ENCODE results near the gene PRAMEF17.
"Not testable (repeated sequence)": the region's sequence is repeated elsewhere in the genome, so short reads cannot be mapped to it uniquely, and the experiment has no call there.

PRAMEF17 gene, protein sequence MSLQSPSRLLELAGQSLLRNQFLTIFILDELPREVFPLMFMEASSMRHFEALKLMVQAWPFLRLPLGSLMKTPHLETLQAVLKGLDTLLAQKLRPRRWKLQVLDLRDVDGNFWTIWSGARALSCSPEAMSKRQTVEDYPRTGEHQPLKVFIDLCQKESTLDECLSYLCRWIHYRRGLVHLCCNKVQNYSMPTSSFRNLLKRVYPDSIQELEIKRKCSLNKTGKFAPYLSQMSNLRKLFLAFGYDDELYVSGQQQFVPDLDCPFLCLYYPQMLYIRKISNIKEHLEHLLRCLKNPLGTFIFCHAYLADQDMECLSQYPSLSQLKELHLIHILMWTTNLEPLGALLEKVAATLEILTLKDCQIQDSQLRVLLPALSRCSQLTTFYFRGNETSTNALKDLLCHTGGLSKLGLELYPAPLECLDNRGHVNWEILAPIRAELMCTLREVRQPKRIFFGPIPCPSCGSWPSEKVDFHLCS

DNA sequence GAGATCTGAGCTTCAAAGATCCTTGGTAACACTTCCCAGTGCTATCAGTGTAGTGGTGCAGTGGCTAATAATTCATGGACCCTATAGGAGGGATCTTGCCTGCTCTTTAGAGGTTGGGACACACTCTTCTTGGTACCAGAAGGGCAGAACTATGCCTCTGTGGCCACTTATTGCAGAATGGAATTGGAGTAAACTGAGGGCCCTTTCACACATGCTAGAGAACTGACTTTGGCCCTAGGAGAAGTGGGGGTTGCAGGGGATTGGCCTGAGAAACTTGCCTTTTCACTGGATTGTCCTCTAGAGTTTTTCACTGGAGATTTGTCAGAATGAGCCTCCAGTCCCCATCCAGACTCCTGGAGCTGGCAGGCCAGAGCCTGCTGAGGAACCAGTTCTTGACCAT is at the start of gene PRAMEF17:
TSS of gene PRAMEF17 (plus strand) at position 301 of the 400 bp plus-strand sequence. CDS start at position 327, 26 bp downstream.
- H3K9ac ChIP-seq (ENCODE audit: low read length); H3K4me1 ChIP-seq (ENCODE audit: low read length); H4K20me1 ChIP-seq (ENCODE audit: insufficient read depth, low read length); H3K36me3 ChIP-seq (replicated peaks; ENCODE audit: low read depth, low read length); H3K4me2 ChIP-seq (ENCODE audit: low read length); H3K4me3 ChIP-seq (ENCODE audit: low read length); H2AFZ ChIP-seq (ENCODE audit: low read depth, low read length); H3K79me2 ChIP-seq (ENCODE audit: low read length); H3K27ac ChIP-seq (ENCODE audit: low read length); H3K27me3 ChIP-seq (ENCODE audit: low read depth, low read length); H3K9me3 ChIP-seq (ENCODE audit: insufficient read depth, low read length): not testable (repeated sequence)

DNA sequence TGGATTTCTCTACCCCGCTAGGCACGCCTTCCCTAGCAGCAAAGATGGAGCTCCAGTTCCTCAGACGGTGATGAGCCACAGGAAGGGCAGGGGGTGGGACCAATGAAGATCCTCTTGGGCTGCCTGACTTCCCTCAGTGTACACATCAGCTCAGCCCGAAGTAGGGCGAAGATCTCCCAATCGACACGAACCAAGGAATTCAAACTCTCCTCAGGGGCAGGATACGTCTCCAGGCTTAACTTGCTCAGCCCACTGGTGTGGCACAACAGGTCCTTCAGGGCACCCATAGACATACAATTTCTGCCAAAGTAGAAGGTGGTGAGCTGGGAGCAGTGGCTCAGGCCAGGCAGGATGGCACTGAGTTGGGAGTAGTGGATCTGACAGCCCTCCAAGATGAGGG is 46.9 kb upstream of the PRAMEF17 start:
- H3K9ac ChIP-seq (ENCODE audit: low read length); H4K20me1 ChIP-seq (ENCODE audit: insufficient read depth, low read length); H2AFZ ChIP-seq (ENCODE audit: low read depth, low read length); H3K36me3 ChIP-seq (replicated peaks; ENCODE audit: low read depth, low read length); H3K4me1 ChIP-seq (ENCODE audit: low read length); H3K9me3 ChIP-seq (ENCODE audit: insufficient read depth, low read length); H3K27ac ChIP-seq (ENCODE audit: low read length); H3K4me2 ChIP-seq (ENCODE audit: low read length); H3K4me3 ChIP-seq (ENCODE audit: low read length); H3K79me2 ChIP-seq (ENCODE audit: low read length); H3K27me3 ChIP-seq (ENCODE audit: low read depth, low read length): not testable (repeated sequence)

DNA sequence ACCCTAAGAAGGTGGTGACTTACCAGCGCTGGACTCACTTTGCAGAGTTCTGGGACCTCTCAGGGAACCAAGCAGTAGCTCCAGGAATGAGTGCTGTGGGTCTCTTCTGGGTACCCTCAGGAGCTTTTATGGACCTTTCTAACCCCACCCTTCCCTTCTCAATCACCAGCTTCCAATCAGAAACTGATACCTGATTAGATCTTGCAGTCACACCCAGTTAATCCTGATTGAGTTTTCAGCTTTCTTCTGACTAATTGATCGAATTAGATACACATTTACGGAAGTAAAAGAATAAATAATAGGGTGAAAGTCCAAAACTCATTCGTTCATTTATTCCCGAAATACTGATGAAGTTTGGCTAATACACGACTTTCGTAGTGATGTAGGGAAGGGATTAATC is 42.4 kb upstream of the PRAMEF17 start, which contains the start of gene PRAMEF14:
TSS of gene PRAMEF14 (minus strand) at position 101 of the 400 bp plus-strand sequence. CDS start 1,820 bp downstream, outside the sequence.
- H3K4me3 ChIP-seq (ENCODE audit: low read length); H3K4me2 ChIP-seq (ENCODE audit: low read length); H3K27ac ChIP-seq (ENCODE audit: low read length); H3K36me3 ChIP-seq (replicated peaks; ENCODE audit: low read depth, low read length); H2AFZ ChIP-seq (ENCODE audit: low read depth, low read length); H4K20me1 ChIP-seq (ENCODE audit: insufficient read depth, low read length); H3K4me1 ChIP-seq (ENCODE audit: low read length); H3K9ac ChIP-seq (ENCODE audit: low read length); H3K27me3 ChIP-seq (ENCODE audit: low read depth, low read length); H3K79me2 ChIP-seq (ENCODE audit: low read length); H3K9me3 ChIP-seq (ENCODE audit: insufficient read depth, low read length): not testable (repeated sequence)

DNA sequence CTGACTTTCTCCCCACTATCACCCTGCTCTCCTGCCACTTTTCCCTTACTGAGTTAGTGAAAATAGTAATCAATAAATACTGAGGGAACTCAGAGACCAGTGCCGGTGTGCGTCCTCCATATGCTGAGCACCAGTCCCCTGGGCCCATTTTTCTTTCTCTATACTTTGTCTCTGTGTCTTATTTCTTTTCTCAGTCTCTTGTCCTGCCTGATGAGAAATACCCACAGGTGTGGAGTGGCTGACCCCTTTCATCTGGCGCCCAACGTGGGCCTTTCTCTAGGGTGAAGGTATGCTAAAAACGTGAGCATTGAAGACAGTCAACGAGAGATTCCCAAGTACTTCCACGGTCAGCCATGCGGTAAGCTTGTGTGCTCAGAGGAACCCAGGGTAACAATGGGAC is 36.0 kb upstream of the PRAMEF17 start:
- H3K36me3 ChIP-seq (replicated peaks; ENCODE audit: low read depth, low read length); H3K9ac ChIP-seq (ENCODE audit: low read length); H3K9me3 ChIP-seq (ENCODE audit: insufficient read depth, low read length); H3K4me1 ChIP-seq (ENCODE audit: low read length); H2AFZ ChIP-seq (ENCODE audit: low read depth, low read length); H3K27me3 ChIP-seq (ENCODE audit: low read depth, low read length); H4K20me1 ChIP-seq (ENCODE audit: insufficient read depth, low read length); H3K79me2 ChIP-seq (ENCODE audit: low read length); H3K27ac ChIP-seq (ENCODE audit: low read length); H3K4me2 ChIP-seq (ENCODE audit: low read length); H3K4me3 ChIP-seq (ENCODE audit: low read length): not testable (repeated sequence)

DNA sequence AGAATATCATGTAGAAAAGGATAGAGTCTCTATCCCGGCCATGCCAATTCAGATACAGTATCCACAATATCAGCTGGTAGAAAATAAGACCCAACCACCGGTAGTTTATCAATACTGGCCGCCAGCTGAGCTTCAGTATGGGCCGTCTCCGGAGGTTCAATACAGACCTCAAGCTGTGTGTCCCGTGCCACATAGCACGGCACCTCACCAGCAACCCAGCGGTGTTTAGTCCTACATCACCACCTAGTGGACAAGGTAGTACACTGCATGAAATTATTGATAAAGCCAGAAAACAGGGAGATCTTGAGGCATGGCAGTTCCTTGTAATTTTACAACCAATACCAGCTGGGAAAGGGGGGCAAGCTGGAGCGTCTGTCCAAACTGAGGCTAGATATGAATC is 35.0 kb upstream of the PRAMEF17 start:
- H3K4me3 ChIP-seq (ENCODE audit: low read length); H2AFZ ChIP-seq (ENCODE audit: low read depth, low read length); H3K4me2 ChIP-seq (ENCODE audit: low read length); H3K27ac ChIP-seq (ENCODE audit: low read length); H3K36me3 ChIP-seq (replicated peaks; ENCODE audit: low read depth, low read length); H3K9me3 ChIP-seq (ENCODE audit: insufficient read depth, low read length); H3K27me3 ChIP-seq (ENCODE audit: low read depth, low read length); H4K20me1 ChIP-seq (ENCODE audit: insufficient read depth, low read length); H3K4me1 ChIP-seq (ENCODE audit: low read length); H3K79me2 ChIP-seq (ENCODE audit: low read length); H3K9ac ChIP-seq (ENCODE audit: low read length): not testable (repeated sequence)

DNA sequence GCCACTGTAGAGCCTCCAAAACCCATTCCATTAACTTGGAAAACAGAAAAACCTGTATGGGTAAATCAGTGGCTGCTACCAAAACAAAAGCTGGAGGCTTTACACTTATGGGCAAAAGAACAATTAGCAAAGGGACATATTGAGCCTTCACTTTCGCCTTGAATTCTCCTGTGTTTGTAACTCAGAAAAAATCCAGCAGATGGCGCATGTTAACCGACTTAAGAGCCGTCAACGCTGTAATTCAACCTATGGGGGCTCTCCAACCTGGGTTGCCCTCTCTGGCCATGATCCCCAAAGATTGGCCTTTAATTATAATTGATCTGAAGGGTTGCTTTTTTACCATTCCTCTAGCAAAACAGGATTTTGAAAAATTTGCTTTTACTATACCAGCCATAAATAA is 32.7 kb upstream of the PRAMEF17 start:
- H3K4me2 ChIP-seq (ENCODE audit: low read length); H4K20me1 ChIP-seq (ENCODE audit: insufficient read depth, low read length); H3K9me3 ChIP-seq (ENCODE audit: insufficient read depth, low read length); H2AFZ ChIP-seq (ENCODE audit: low read depth, low read length); H3K27ac ChIP-seq (ENCODE audit: low read length); H3K36me3 ChIP-seq (replicated peaks; ENCODE audit: low read depth, low read length); H3K27me3 ChIP-seq (ENCODE audit: low read depth, low read length); H3K79me2 ChIP-seq (ENCODE audit: low read length); H3K4me3 ChIP-seq (ENCODE audit: low read length); H3K4me1 ChIP-seq (ENCODE audit: low read length); H3K9ac ChIP-seq (ENCODE audit: low read length): not testable (repeated sequence)
- TF ChIP-seq, protein P1, sequence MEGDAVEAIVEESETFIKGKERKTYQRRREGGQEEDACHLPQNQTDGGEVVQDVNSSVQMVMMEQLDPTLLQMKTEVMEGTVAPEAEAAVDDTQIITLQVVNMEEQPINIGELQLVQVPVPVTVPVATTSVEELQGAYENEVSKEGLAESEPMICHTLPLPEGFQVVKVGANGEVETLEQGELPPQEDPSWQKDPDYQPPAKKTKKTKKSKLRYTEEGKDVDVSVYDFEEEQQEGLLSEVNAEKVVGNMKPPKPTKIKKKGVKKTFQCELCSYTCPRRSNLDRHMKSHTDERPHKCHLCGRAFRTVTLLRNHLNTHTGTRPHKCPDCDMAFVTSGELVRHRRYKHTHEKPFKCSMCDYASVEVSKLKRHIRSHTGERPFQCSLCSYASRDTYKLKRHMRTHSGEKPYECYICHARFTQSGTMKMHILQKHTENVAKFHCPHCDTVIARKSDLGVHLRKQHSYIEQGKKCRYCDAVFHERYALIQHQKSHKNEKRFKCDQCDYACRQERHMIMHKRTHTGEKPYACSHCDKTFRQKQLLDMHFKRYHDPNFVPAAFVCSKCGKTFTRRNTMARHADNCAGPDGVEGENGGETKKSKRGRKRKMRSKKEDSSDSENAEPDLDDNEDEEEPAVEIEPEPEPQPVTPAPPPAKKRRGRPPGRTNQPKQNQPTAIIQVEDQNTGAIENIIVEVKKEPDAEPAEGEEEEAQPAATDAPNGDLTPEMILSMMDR (IDR thresholded peaks at IDR 0.05; ENCODE audit: low read depth, low read length) = peak; percentile 34

DNA sequence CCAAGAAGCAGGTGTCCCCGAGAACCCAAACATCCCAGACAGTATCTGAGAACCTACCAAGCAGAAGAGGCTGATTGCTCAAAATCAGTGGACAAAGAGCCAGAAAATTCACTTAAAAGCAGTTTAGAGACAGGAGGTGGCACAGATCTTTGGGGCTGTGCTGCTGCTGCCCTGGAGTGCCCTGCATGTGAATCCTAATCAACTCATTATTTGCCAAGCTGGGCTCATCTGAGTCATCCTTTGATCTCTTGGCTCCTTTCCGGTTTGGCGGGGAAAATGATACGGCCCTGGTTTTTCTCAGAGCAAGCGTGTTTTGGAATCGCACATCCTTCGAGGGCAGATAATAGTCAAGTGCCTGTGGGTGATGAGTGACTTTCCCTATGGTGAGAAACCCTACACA is 27.1 kb upstream of the PRAMEF17 start:
- H3K4me3 ChIP-seq (ENCODE audit: low read length); H3K4me1 ChIP-seq (ENCODE audit: low read length); H2AFZ ChIP-seq (ENCODE audit: low read depth, low read length); H3K27ac ChIP-seq (ENCODE audit: low read length); H3K9me3 ChIP-seq (ENCODE audit: insufficient read depth, low read length); H4K20me1 ChIP-seq (ENCODE audit: insufficient read depth, low read length); H3K4me2 ChIP-seq (ENCODE audit: low read length); H3K79me2 ChIP-seq (ENCODE audit: low read length); H3K27me3 ChIP-seq (ENCODE audit: low read depth, low read length); H3K36me3 ChIP-seq (replicated peaks; ENCODE audit: low read depth, low read length); H3K9ac ChIP-seq (ENCODE audit: low read length): not testable (repeated sequence)

DNA sequence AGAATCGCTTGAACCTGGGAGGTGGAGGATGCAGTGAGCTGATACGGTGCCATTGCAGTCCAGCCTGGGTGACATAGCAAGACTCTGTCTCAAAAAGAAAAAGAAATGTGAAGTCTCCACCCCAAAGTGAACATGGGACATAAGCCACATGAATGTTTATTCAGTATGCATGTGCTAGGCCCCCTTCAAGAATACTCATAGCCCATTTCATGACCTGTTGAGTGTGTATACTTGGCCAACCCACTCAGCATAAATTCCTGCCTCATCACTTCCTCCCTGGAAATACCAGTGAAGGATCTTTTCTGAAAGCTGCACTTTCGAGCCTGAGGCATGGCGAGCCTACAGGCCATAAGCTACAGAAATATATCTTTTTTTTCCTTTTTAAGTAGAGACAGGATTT is 24.5 kb upstream of the PRAMEF17 start:
- H3K9me3 ChIP-seq (ENCODE audit: insufficient read depth, low read length); H3K27ac ChIP-seq (ENCODE audit: low read length); H2AFZ ChIP-seq (ENCODE audit: low read depth, low read length); H3K4me2 ChIP-seq (ENCODE audit: low read length); H3K9ac ChIP-seq (ENCODE audit: low read length); H3K27me3 ChIP-seq (ENCODE audit: low read depth, low read length); H4K20me1 ChIP-seq (ENCODE audit: insufficient read depth, low read length); H3K4me1 ChIP-seq (ENCODE audit: low read length); H3K4me3 ChIP-seq (ENCODE audit: low read length); H3K36me3 ChIP-seq (replicated peaks; ENCODE audit: low read depth, low read length); H3K79me2 ChIP-seq (ENCODE audit: low read length): not testable (repeated sequence)

DNA sequence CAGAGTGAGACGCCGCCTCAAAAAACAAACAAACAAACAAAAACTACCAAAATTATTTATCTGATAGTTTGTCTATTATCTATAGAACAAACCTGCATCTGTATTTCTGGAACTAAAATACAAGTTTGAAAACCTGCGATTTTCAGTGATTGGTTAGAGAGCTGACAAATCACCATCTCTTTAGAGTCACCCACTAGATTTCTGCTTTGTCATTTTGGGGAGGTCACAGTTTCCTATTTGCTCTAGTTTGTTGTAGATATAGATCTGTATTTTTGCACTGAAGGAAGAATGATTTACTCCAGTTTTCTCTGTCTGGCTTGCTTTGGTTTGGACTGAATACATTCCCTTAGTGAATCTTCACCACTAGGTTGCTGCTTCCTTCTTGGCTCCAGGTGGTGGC is 22.9 kb upstream of the PRAMEF17 start:
- H3K36me3 ChIP-seq (replicated peaks; ENCODE audit: low read depth, low read length); H3K79me2 ChIP-seq (ENCODE audit: low read length); H3K4me1 ChIP-seq (ENCODE audit: low read length); H4K20me1 ChIP-seq (ENCODE audit: insufficient read depth, low read length); H3K9me3 ChIP-seq (ENCODE audit: insufficient read depth, low read length); H3K27ac ChIP-seq (ENCODE audit: low read length); H3K4me3 ChIP-seq (ENCODE audit: low read length); H3K9ac ChIP-seq (ENCODE audit: low read length); H3K27me3 ChIP-seq (ENCODE audit: low read depth, low read length); H2AFZ ChIP-seq (ENCODE audit: low read depth, low read length); H3K4me2 ChIP-seq (ENCODE audit: low read length): not testable (repeated sequence)
